ENCODE measurements around the gene KANSL2.
"Not testable (repeated sequence)": the region's sequence is repeated elsewhere in the genome, so short reads cannot be mapped to it uniquely, and the experiment has no call there.

KANSL2 gene

GRCh38 chr12:48681710-48682532 is at the start of gene KANSL2:
Gene KANSL2, minus strand, starts transcription at chr12:48682238. Its CDS starts 606 bp downstream, at chr12:48681632.
- DNase-seq, result peak; percentile 98

- DNase-seq, result no peak
These were observed 46.8 kb upstream of the KANSL2 start for GRCh38 chr12:48728807-48729206.

GRCh38 chr12:48720737-48721136 is 38.7 kb upstream of the KANSL2 start:
- DNase-seq, result not testable (repeated sequence)

- DNase-seq, result not testable (repeated sequence)
These were observed 38.1 kb upstream of the KANSL2 start for GRCh38 chr12:48720171-48720570.

GRCh38 chr12:48719002-48719401 is 37.0 kb upstream of the KANSL2 start:
- not testable (repeated sequence) for DNase-seq

GRCh38 chr12:48717252-48717695 is 35.2 kb upstream of the KANSL2 start:
- DNase-seq, result peak; percentile 18

GRCh38 chr12:48716493-48717251 is 34.6 kb upstream of the KANSL2 start, which contains the start of gene CCNT1:
Gene CCNT1, minus strand, starts transcription at chr12:48716707. Its CDS starts 32 bp downstream, at chr12:48716675.
- DNase-seq, result peak; percentile 99

GRCh38 chr12:48716168-48716492 is 34.1 kb upstream of the KANSL2 start:
- no peak for DNase-seq

GRCh38 chr12:48712209-48712608 is 30.2 kb upstream of the KANSL2 start:
- no peak for DNase-seq

- DNase-seq, result not testable (repeated sequence)
These were observed 16.8 kb upstream of the KANSL2 start for GRCh38 chr12:48698822-48699221.

- no peak for DNase-seq
These were observed 14.6 kb upstream of the KANSL2 start for GRCh38 chr12:48696626-48697025.

GRCh38 chr12:48695859-48696258 is 13.8 kb upstream of the KANSL2 start:
- DNase-seq, result no peak

GRCh38 chr12:48694038-48694437 is 12.0 kb upstream of the KANSL2 start:
- no peak for DNase-seq

GRCh38 chr12:48693572-48693971 is 11.5 kb upstream of the KANSL2 start:
- no peak for DNase-seq

GRCh38 chr12:48691826-48692487 is 9.9 kb upstream of the KANSL2 start:
- DNase-seq, result no peak

- DNase-seq, result no peak
These were observed 9.0 kb upstream of the KANSL2 start for GRCh38 chr12:48690990-48691389.

GRCh38 chr12:48690436-48690835 is 8.4 kb upstream of the KANSL2 start:
- DNase-seq, result no peak

- DNase-seq, result no peak
These were observed 6.8 kb upstream of the KANSL2 start for GRCh38 chr12:48688836-48689235.

- no peak for DNase-seq
These were observed 5.6 kb upstream of the KANSL2 start for GRCh38 chr12:48687592-48687991.

GRCh38 chr12:48686615-48687334 is 4.7 kb upstream of the KANSL2 start:
- DNase-seq, result no peak

GRCh38 chr12:48686037-48686595 is 4.1 kb upstream of the KANSL2 start:
- no peak for DNase-seq

- no peak for DNase-seq
These were observed 1.5 kb upstream of the KANSL2 start for GRCh38 chr12:48683534-48683933.

All from NCI-H2171 treated with DMSO at 0.1 percent for 48 hours (cell line).